Measurements from ENCODE around the gene ADPRS.

DNA sequence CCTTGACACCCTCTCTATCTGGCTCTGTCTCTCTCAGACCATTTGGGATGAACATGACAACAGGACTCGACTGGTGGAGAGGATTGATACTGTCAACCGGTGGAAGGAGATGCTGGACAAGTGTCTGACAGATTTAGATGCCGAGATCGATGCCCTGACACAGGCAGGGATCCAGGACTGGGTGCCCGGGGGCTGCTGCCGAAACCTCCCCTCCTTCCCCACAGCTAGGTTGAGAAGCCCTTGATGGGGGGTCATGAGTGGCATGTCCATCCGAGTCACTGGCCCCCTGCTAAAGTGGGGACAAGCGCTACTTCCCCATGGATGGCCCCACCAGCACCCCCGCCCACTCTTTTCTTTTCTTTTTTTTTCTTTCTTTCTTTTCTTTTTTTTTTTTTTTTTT, 3.6 kb upstream of the ADPRS start:
- TF ChIP-seq, protein P1, sequence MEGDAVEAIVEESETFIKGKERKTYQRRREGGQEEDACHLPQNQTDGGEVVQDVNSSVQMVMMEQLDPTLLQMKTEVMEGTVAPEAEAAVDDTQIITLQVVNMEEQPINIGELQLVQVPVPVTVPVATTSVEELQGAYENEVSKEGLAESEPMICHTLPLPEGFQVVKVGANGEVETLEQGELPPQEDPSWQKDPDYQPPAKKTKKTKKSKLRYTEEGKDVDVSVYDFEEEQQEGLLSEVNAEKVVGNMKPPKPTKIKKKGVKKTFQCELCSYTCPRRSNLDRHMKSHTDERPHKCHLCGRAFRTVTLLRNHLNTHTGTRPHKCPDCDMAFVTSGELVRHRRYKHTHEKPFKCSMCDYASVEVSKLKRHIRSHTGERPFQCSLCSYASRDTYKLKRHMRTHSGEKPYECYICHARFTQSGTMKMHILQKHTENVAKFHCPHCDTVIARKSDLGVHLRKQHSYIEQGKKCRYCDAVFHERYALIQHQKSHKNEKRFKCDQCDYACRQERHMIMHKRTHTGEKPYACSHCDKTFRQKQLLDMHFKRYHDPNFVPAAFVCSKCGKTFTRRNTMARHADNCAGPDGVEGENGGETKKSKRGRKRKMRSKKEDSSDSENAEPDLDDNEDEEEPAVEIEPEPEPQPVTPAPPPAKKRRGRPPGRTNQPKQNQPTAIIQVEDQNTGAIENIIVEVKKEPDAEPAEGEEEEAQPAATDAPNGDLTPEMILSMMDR (conservative IDR thresholded peaks at IDR 0.05 in 1 of 2, IDR thresholded peaks at IDR 0.05 in 1 of 2; ENCODE audit: low read depth in 1 of 2, low read length in 2 of 2): no peak
- TF ChIP-seq EZH2 (IDR thresholded peaks at IDR 0.05; ENCODE audit: low read length, missing control alignments): no peak
